ENCODE results near the gene G6PC1. TPM values are rescaled to one million over a fixed set of nuclear protein-coding genes. Genes with fewer than 3 reads are reported as not detected.
A peak's percentile ranks its signal among the peaks of the same experiment; 100 is the strongest.

The G6PC1 gene
- total and polyA plus RNA-seq, 2 of the 13 experiments (the other 11 are each of a cell fraction or from before 2014, with no cell fraction given), result 1.7 to 37.9 TPM

GRCh38 chr17:42878123-42878880, 22.3 kb upstream of the G6PC1 start (continued):
- peak; percentile 57; the same call in 1 of the 2 replicates for TF ChIP-seq ZFP91 (CRISPR knock-in tag; IDR thresholded peaks at IDR 0.05; ENCODE audit: borderline replicate concordance)
- no peak for TF ChIP-seq NONO (IDR thresholded peaks at IDR 0.05)
- TF ChIP-seq NONO (CRISPR knock-in tag; conservative IDR thresholded peaks at IDR 0.05), result no peak; the same call in 1 of the 2 replicates
- TF ChIP-seq NAIF1 (CRISPR knock-in tag; IDR thresholded peaks at IDR 0.05; ENCODE audit: borderline replicate concordance), result peak; percentile 43; the same call in 1 of the 2 replicates
- TF ChIP-seq ZBTB7B (CRISPR knock-in tag; IDR thresholded peaks at IDR 0.05), result peak; percentile 20; the same call in 1 of the 2 replicates
- TF ChIP-seq PCBP1 (IDR thresholded peaks at IDR 0.05; ENCODE audit: borderline replicate concordance, low read depth, low read length), result no peak
- no peak for TF ChIP-seq ZZZ3 (CRISPR knock-in tag; IDR thresholded peaks at IDR 0.05; ENCODE audit: borderline replicate concordance)
- TF ChIP-seq NR0B2 (CRISPR knock-in tag; IDR thresholded peaks at IDR 0.05), result 0 out of 2 replicates have a peak, but pooled peaks have one; percentile 46

All from HepG2 (cell line).